AG04450 (cell line): ENCODE results near the gene ZBTB25. TPM values are rescaled to one million over a fixed set of nuclear protein-coding genes. Genes with fewer than 3 reads are reported as not detected.

Source experiments
- CTCF ChIA-PET: fragments of 300-600, 350-600 bp; formaldehyde crosslinking; extraction: SDS; loops from one replicate; lab custom pipeline; 2022; ENCODE audit warnings: antibody characterized with exemption, inconsistent platforms; lab: Charles Lee
- POLR2A ChIA-PET: fragments of 350-600 bp; formaldehyde crosslinking; extraction: SDS; loops from one replicate; lab custom pipeline; 2021; ENCODE audit warnings: antibody characterized with exemption, inconsistent platforms; lab: Yijun Ruan, JAX
- DNase-seq: peaks from one replicate; pipeline ENCODE4 v3.0.0-alpha.2; 2011; ENCODE audit warnings: low read depth, low spot score
- H3K27ac ChIP-seq: one replicate; pipeline ENCODE4 v1.5.1; 2012; ENCODE audit warnings: low read depth, low read length, control low read depth
- H3K27me3 ChIP-seq: one replicate; pipeline ENCODE4 v1.6.0; 2012; ENCODE audit warnings: low read length; ENCODE audit not compliant: control insufficient read depth, insufficient read depth
- H3K4me3 ChIP-seq: 2 replicates; pipeline ENCODE4 v1.5.1; 2011; ENCODE audit warnings: mild to moderate bottlenecking, low read depth, low read length, control low read depth
- H3K9me3 ChIP-seq: 2 replicates; pipeline ENCODE4 v1.5.1; 2012; ENCODE audit warnings: low read length; ENCODE audit not compliant: control insufficient read depth, insufficient read depth
- CTCF ChIP-seq: IDR thresholded peaks from 2 replicates; pipeline ENCODE4 v1.5.1; 2011; ENCODE audit warnings: low read depth, low read length, control low read depth, inconsistent platforms
- polyA plus RNA-seq: library from polyadenylated mRNA; depleted of rRNA; stranded (reverse); fragments of >200 nt; gene quantifications from 2 replicates; pipeline ENCODE4 v1.2.3, GENCODE V29; 2011

Gene ZBTB25
- polyA plus RNA-seq, 1 experiment = 7.3 TPM

- no peak overlapping the region for H3K27ac ChIP-seq
- CTCF ChIA-PET = interaction anchor here (0.7 to 5.0 kb wide), 5 partner anchors 16 to 941 kb away, joined by 3 to 60 read pairs (median 8); no protein-coding TSS in a partner anchor
- POLR2A ChIA-PET = no interaction called here
- no peak for TF ChIP-seq CTCF
- DNase-seq = no peak
- H3K27me3 ChIP-seq = no peaks in the 10 kb centered on the region
- H3K4me3 ChIP-seq = no peak overlapping the region
- peaks cover under 1% of the 10 kb centered on the region; the same call in 1 of the 2 replicates for H3K9me3 ChIP-seq
Measured at GRCh38 chr14:64508215-64508776, 4.7 kb upstream of the ZBTB25 start.

GRCh38 chr14:64507376-64508156, 3.9 kb upstream of the ZBTB25 start:
- peak overlapping the region; percentile 18; the same call in 1 of the 2 replicates for H3K4me3 ChIP-seq

GRCh38 chr14:64506721-64507120, 3.1 kb upstream of the ZBTB25 start:
- DNase-seq = no peak
- Histone ChIP-seq H3K4me3 (peak overlapping the region; percentile 47), H3K27ac (no peak overlapping the region), H3K9me3 (peaks cover 3% of the 10 kb centered on the region; the same call in 1 of the 2 replicates), H3K27me3 (no peaks in the 10 kb centered on the region)
- CTCF ChIA-PET = no interaction called here
- POLR2A ChIA-PET = interaction anchor here (0.5 to 2.8 kb wide), 2 partner anchors 122 to 297 kb away, joined by 3 to 10 read pairs; no protein-coding TSS in a partner anchor
- no peak for TF ChIP-seq CTCF

More at GRCh38 chr14:64507376-64508156, 3.9 kb upstream of the ZBTB25 start:
- H3K27ac ChIP-seq = no peak overlapping the region
- DNase-seq = no peak
- peaks cover 3% of the 10 kb centered on the region; the same call in 1 of the 2 replicates for H3K9me3 ChIP-seq
- no peak for TF ChIP-seq CTCF
- CTCF ChIA-PET = interaction anchor here (1.3 kb wide), 1 partner anchor 32 kb away, joined by 3 read pairs; no protein-coding TSS in a partner anchor
- POLR2A ChIA-PET = interaction anchor here (0.5 kb wide), 1 partner anchor 298 kb away, joined by 3 read pairs; no protein-coding TSS in a partner anchor
- H3K27me3 ChIP-seq = no peaks in the 10 kb centered on the region

GRCh38 chr14:64504897-64505794, 1.5 kb upstream of the ZBTB25 start:
- Histone ChIP-seq H3K27me3 (no peaks in the 10 kb centered on the region), H3K9me3 (peaks cover 3% of the 10 kb centered on the region; the same call in 1 of the 2 replicates), H3K4me3 (peak overlapping the region; percentile 82), H3K27ac (peak overlapping the region; percentile 99)
- ChIA-PET POLR2A (interaction anchor here (0.5 to 2.8 kb wide), 18 partner anchors 35 to 410 kb away, joined by 3 to 10 read pairs (median 4); partner anchors contain the start of genes HSPA2 and MTHFD1), CTCF (interaction anchor here (0.6 kb wide), 1 partner anchor 385 kb away, joined by 3 read pairs; no protein-coding TSS in a partner anchor)
- peak; percentile 57 for DNase-seq
- no peak for TF ChIP-seq CTCF
